KOPT-K1 (cell line): ENCODE results near the gene MPEG1.

ENCODE experiments used
- H3K27ac ChIP-seq: fragments of 200-600 bp; sonication (generic); 2 replicates; pipeline ENCODE4 v1.5.1; 2016; ENCODE audit warnings: antibody characterized with exemption, mild to moderate bottlenecking, low read depth, low read length; ENCODE audit not compliant: poor library complexity, severe bottlenecking
- H3K36me3 ChIP-seq: fragments of 200-600 bp; sonication (generic); 2 replicates; pipeline ENCODE4 v1.5.1; 2017; ENCODE audit warnings: antibody characterized with exemption, mild to moderate bottlenecking, low read length, moderate library complexity; ENCODE audit not compliant: insufficient read depth
- H3K9me3 ChIP-seq: fragments of 200-600 bp; sonication (generic); 2 replicates; pipeline ENCODE4 v1.5.1; 2017; ENCODE audit warnings: antibody characterized with exemption, low read length, mild to moderate bottlenecking; ENCODE audit not compliant: insufficient read depth, poor library complexity, severe bottlenecking

Gene MPEG1

DNA sequence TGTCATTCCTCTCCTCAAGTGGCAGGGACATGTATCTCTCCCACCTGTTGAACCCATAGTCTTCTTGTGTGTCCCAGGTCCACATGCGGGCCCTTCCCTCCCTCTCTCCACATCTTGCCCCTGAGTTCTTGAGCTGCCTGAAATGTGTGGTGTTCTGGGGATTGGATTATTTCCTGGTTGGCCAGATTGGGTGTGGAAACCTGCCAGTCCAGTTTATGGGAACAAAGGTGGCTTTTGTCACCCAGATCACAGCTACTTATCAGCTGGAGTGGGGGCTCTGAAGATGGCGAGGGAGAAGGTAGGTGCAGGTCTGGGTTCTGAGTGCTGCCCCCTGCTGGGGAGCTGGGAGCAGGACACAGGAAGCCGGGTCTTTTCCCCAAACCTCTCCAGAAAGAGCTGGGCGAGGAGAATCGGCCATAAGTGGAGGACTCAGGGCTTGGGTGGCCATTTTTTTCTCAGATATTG lies 26.6 kb downstream of the MPEG1 start:
- H3K27ac ChIP-seq, result no peak overlapping the region
- H3K36me3 ChIP-seq, result no peaks in the 10 kb centered on the region
- no peaks in the 10 kb centered on the region for H3K9me3 ChIP-seq

DNA sequence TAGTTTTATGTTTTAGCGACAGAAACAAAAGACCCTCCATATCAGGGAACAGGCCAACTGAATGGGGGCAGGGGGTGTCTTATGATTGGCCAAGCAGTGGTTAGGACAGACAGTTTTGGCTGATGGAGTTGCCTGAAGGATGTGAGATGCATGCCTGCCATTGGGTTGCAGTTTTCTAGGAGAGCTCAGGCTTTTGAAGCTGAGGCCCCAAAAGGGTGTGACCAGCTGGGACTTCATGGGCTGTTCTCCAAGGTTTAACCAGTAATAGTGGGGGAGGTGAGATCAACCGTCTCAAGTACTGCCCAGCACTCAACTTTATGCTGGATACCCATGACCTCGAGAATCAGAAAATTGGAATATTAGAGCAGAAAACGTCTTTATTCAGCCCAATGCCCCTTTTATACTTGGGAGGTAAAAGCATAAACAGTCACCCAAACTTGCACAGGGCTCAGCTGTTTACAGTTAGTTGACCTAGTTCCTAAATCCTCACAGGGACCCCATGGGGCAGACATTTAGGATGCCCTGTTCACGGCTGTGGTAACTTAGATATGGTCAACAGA lies 27.3 kb downstream of the MPEG1 start:
- no peak overlapping the region for H3K27ac ChIP-seq
- no peaks in the 10 kb centered on the region for H3K36me3 ChIP-seq
- H3K9me3 ChIP-seq, result no peaks in the 10 kb centered on the region

DNA sequence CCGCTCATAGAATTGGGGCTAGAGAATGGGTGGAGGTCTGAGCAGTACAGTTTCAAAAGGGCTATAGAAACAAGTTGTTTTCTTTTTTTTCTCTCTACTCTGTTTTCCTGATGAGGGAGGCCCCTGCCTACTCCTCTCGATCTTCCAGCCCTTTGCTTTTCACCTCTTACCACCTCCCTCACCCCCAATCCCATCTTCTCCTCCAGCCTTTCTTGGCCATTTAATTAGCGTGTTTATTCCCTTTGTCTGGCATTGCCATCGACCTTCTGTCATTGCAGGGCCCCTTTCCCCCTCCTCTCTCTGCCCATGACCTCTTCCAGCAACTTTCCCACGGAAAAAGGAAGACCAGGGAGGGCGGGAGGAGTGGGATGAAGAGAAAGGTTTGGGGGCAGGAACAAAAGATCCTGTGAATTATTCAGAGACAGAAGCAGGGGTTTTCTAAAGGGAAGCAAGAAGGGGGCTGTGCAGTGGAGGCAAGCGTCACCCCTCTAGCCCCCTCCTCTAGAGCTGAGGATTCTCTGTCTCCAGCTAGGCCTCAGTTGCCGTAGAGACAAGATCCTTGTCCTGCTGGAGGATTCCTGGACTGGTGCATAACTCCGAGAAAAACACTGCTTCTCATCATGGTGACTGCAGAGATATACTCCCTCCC lies 27.9 kb downstream of the MPEG1 start:
- H3K9me3 ChIP-seq, result peaks cover under 1% of the 10 kb centered on the region
- no peaks in the 10 kb centered on the region for H3K36me3 ChIP-seq
- H3K27ac ChIP-seq, result no peak overlapping the region

DNA sequence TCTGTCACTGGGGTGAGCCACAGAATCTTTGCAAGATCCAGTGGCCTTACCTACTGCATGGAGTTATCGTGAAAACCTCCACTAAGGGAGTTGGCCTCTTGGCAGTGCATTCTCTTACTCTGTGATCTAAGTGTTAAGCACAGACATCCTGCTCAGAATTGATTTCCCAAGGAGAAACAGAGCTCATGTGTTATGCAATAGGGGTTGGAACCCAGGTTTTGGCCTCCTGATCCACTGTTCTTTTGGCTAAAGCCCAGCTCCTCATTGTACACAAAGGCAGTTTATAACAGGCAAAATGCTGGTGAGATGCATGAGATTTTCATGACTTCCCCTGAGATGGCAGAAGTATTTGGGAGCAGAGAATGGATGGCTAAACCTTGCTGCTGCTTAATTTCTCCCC lies 29.0 kb downstream of the MPEG1 start:
- Histone ChIP-seq H3K9me3 (peaks cover 11% of the 10 kb centered on the region), H3K27ac (no peak overlapping the region), H3K36me3 (no peaks in the 10 kb centered on the region)

DNA sequence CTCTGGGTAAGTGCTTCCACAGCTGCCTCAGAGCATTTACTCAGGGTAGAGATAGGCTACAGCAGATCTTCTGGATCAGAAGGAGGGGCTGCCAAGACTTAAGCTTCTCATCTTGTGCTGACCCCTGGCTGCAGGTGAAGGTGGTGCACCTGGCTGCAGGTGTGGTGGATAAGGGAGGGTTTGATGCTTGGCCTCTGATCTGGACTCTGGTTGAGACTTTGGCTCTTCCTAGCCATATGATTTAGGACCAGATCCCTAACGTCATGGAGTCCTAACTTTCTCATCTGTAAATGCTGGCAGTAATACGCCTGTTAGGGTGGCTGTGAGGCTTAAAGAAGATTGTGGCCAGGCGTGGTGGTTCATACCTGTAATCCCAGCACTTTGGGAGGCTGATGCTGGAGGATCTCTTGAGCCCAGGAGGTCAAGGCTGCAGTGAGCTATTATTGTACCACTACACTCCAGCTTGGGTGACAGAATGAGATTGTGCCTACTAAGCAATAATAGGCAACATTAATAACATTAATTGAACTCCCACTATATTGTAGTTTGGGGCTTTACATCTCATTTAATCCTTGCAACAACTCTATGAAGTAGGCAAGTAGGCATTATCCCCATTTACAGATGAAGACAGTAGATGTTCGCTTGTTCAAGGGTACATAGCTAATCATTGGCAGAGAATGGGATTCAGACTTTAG lies 30.1 kb downstream of the MPEG1 start:
- H3K27ac ChIP-seq, result no peak overlapping the region
- H3K36me3 ChIP-seq, result no peaks in the 10 kb centered on the region

DNA sequence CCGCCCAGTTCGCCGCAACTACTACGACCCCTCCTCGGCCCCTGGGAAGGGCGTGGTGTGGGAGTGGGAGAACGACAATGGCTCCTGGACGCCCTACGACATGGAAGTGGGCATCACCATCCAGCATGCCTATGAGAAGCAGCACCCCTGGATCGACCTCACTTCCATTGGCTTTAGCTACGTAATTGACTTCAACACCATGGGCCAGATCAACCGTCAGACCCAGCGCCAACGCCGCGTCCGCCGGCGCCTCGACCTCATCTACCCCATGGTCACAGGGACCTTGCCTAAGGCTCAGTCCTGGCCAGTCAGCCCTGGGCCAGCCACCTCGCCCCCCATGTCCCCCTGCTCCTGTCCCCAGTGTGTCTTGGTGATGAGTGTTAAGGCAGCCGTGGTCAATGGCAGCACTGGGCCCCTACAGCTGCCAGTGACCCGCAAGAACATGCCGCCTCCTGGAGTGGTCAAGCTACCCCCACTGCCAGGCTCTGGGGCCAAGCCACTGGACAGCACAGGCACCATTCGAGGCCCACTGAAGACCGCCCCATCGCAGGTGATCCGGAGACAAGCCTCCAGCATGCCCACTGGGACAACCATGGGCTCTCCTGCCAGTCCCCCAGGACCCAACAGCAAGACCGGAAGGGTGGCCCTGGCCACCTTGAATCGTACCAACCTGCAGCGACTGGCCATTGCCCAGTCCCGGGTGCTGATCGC lies 30.8 kb downstream of the MPEG1 start:
- H3K36me3 ChIP-seq, result no peaks in the 10 kb centered on the region
- peaks cover 11% of the 10 kb centered on the region for H3K9me3 ChIP-seq
- no peak overlapping the region for H3K27ac ChIP-seq

More for the DNA sequence above, 30.1 kb downstream of the MPEG1 start:
- H3K9me3 ChIP-seq, result peaks cover 11% of the 10 kb centered on the region

DNA sequence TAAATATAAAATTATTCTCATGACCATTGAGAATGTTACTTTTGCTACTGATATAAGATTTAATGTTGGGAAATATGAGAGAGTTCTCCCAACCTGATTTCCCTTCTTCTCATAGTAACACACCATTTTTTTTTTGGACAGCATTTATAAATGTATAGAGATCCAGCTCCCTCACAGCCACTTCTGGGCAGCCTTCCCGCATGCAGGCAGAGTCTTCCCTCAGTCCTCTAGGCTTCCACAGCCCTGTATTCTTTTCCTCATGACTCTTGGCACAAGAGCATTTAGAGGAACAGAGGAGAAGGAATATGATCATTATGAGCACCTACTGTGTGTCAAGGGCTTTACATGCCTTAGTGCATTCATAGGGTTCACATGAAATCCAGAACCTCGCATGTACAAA lies 31.8 kb downstream of the MPEG1 start:
- Histone ChIP-seq H3K27ac (no peak overlapping the region), H3K36me3 (no peaks in the 10 kb centered on the region), H3K9me3 (peaks cover 11% of the 10 kb centered on the region)

DNA sequence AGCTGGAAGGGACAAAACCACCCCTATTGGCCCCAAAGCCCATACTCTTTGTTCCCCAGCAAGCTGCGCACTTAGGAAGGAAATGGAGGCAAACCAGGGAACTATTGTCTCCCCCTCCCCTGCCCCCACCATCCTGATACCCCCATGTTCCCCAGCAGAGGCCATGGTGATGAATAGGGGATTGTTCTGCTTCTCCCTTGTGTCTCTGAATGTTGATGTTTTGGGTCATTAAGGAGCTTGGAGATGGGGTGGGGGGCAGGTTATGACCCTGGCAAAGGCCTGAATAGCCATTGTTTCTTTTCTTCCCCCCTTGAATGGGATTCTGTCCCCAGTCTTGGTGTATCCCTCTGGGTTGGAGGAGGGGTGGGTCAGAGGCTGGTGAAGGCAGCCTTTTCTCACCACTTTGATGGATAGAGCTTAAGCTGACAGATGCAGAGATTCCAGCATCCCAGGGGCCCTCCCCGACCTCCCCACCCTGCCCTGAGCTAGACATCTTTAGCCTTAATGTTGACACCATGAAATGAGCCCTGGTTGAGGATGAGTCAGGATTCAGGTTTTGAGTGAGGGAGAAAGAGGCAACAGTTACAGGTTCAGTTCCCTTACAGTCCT lies 32.5 kb downstream of the MPEG1 start:
- H3K27ac ChIP-seq, result no peak overlapping the region
- no peaks in the 10 kb centered on the region for H3K36me3 ChIP-seq

DNA sequence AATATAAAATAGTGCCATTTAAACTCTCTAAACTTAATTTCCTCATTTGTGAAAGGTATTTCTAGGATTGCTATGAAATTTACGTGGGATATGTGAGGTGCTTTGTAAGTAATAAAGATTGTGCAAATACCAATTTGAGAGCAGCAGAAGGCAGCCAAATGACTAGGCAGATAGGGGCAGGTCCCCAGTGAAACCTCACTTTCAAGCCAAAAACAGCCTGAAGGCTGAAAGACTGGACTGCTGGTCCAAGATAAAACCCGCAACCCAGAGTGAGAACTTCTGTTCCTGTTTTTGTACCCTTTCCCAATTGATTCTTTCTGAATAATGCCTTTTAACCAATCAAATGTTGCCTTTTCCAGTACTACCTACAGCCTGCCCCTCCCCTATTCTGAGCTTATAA lies 33.6 kb downstream of the MPEG1 start:
- H3K9me3 ChIP-seq, result peaks cover 11% of the 10 kb centered on the region
- H3K27ac ChIP-seq, result no peak overlapping the region
- H3K36me3 ChIP-seq, result no peaks in the 10 kb centered on the region

More for the DNA sequence above, 32.5 kb downstream of the MPEG1 start:
- H3K9me3 ChIP-seq, result peaks cover 11% of the 10 kb centered on the region

DNA sequence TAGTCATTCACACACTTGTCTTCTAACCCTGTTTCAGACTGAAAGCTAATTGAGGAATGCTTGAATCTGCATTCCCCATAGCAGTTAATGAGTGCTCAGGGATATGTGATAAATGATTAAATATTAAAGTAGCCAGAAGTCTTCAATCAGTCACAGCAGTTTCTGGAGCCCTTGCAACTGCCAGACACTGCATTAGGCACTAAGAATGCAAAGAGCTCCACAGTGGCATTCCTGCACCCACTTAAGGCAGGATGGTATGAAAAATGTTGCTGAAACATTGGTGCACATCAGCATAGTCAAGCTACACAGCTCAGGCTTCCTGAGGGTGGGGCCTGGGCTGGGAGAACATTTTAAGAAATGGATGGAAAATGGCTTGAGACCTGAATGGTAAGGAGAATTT lies 34.3 kb downstream of the MPEG1 start:
- H3K36me3 ChIP-seq, result no peaks in the 10 kb centered on the region
- H3K27ac ChIP-seq, result no peak overlapping the region
- peaks cover 11% of the 10 kb centered on the region for H3K9me3 ChIP-seq

DNA sequence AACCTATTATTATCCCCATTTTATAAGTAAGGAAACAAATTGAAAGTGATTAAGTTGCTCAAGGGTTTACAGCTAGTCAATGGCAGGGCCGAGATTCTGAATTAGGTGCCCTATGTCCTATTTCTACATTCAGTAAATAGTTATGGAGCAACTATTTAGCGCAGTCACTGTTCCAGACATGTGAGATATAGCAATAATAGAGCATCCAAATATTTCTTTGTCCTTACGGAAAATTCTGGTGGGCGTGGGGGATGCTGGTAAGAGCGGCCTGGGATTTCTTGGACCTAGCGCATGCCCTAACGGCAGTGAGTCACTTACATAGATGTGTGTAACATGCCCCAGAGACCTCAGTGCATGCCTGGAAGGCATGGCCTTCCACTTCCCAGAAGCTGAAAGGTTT lies 36.4 kb downstream of the MPEG1 start:
- H3K27ac ChIP-seq, result no peak overlapping the region
- H3K36me3 ChIP-seq, result no peaks in the 10 kb centered on the region
- H3K9me3 ChIP-seq, result peaks cover 11% of the 10 kb centered on the region

DNA sequence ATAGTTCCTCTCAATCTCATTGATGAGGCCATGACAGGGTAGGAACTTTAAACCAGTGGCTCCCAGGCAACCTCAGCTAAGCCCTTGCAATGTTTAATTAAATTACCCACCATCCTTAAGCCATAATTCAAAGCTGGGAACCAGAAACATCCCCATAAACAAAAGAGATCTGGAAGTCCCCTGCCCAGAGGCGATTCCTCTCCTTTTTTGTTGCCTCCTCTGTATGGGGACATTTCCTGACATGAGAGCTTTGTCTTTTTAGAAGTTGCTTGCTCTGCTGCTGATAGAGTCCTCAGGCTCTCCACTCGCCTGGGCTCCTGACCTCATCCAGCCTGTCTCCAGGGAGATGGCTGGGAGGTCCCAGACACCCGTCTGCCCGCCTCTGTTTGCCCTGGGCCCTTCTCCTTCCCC lies 37.6 kb downstream of the MPEG1 start:
- peaks cover 11% of the 10 kb centered on the region for H3K9me3 ChIP-seq
- no peaks in the 10 kb centered on the region for H3K36me3 ChIP-seq
- H3K27ac ChIP-seq, result no peak overlapping the region

DNA sequence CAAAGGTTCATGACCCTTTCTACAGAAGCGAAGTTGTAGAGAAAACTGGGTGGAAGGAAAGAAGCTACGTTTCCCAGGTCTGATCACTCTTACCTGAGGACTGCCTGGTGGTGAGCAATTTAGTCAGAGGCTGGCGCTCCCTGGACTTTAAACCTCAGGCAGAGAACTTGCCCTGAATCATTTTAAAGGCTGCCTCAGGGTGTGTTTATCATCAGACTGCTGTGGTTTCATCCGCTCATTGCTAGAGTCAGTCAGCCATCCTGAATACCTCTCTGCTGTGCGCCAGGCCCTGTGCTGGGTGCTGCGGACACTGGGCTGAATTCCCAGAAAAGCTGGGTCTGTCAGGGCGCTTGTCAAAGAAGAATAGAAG lies 38.1 kb downstream of the MPEG1 start:
- Histone ChIP-seq H3K9me3 (peaks cover 9% of the 10 kb centered on the region), H3K36me3 (no peaks in the 10 kb centered on the region), H3K27ac (no peak overlapping the region)

DNA sequence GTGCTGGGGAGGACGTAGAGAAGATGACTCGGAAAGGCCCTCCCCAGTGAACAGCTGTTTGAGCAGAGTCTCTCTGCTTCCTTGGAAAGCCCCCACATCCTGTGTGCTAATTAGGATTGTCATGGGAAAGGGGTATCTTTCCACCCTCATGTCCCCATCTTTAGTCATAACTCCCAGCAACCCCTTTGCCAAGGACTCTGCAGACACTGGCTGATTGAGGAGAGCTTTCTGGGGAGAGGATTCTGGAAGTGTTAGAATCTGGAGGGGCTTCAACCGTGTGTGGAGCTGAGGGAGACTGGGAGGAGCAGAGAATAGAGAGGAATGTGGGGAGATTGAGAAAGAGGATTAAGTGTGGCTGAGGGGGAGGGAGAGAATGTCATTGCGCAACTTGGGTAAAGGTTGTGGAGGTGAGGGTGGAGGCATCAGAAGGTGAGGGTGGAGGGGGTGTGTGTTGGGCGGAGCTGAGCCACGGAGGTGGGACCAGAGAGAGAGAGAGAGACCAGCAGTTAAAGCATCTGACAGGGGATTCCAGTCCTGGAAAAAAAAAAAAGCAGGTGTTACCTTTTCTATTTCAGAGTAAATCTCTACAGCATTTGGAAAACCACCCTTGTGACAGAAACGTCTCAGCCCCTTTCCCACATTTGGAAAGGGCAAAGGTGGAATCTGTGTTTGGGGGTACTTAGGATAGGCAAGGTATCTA lies 38.6 kb downstream of the MPEG1 start:
- no peaks in the 10 kb centered on the region for H3K36me3 ChIP-seq
- peaks cover 3% of the 10 kb centered on the region for H3K9me3 ChIP-seq
- no peak overlapping the region for H3K27ac ChIP-seq
